ENCODE results near the gene NOP9.

NOP9 gene

GRCh38 chr14:24290746-24291145 lies 8.9 kb upstream of the NOP9 start:
- no peak overlapping the region for H3K4me3 ChIP-seq (ENCODE audit: low read depth, low read length)
- no peak for DNase-seq (ENCODE audit: low read depth)
- in situ Hi-C loops (cut with HindIII; ENCODE audit: low sequenced_read_pairs) = no loop called here
- TF ChIP-seq CTCF (IDR thresholded peaks at IDR 0.05; ENCODE audit: low read depth, low read length, missing control alignments) = no peak

GRCh38 chr14:24291446-24292117 lies 8.1 kb upstream of the NOP9 start:
- in situ Hi-C loops (cut with HindIII; ENCODE audit: low sequenced_read_pairs) = no loop called here
- TF ChIP-seq CTCF (IDR thresholded peaks at IDR 0.05; ENCODE audit: low read depth, low read length, missing control alignments) = no peak
- no peak overlapping the region for H3K4me3 ChIP-seq (ENCODE audit: low read depth, low read length)
- DNase-seq (ENCODE audit: low read depth) = no peak

GRCh38 chr14:24292118-24292807 lies 7.4 kb upstream of the NOP9 start:
- H3K4me3 ChIP-seq (ENCODE audit: low read depth, low read length) = no peak overlapping the region
- in situ Hi-C loops (cut with HindIII; ENCODE audit: low sequenced_read_pairs) = no loop called here
- no peak for DNase-seq (ENCODE audit: low read depth)
- TF ChIP-seq CTCF (IDR thresholded peaks at IDR 0.05; ENCODE audit: low read depth, low read length, missing control alignments) = no peak

- DNase-seq (ENCODE audit: low read depth) = no peak
- in situ Hi-C loops (cut with HindIII; ENCODE audit: low sequenced_read_pairs) = no loop called here
- no peak overlapping the region for H3K4me3 ChIP-seq (ENCODE audit: low read depth, low read length)
- TF ChIP-seq CTCF (IDR thresholded peaks at IDR 0.05; ENCODE audit: low read depth, low read length, missing control alignments) = no peak
These were observed 6.1 kb upstream of the NOP9 start for GRCh38 chr14:24293525-24293924.

GRCh38 chr14:24296341-24297157 lies 3.1 kb upstream of the NOP9 start:
- in situ Hi-C loops (cut with HindIII; ENCODE audit: low sequenced_read_pairs) = no loop called here
- peak; percentile 84 for DNase-seq (ENCODE audit: low read depth)
- TF ChIP-seq CTCF (IDR thresholded peaks at IDR 0.05; ENCODE audit: low read depth, low read length, missing control alignments) = peak; percentile 88
- no peak overlapping the region for H3K4me3 ChIP-seq (ENCODE audit: low read depth, low read length)

- in situ Hi-C loops (cut with HindIII; ENCODE audit: low sequenced_read_pairs) = no loop called here
- TF ChIP-seq CTCF (IDR thresholded peaks at IDR 0.05; ENCODE audit: low read depth, low read length, missing control alignments) = peak; percentile 60
- DNase-seq (ENCODE audit: low read depth) = no peak
- no peak overlapping the region for H3K4me3 ChIP-seq (ENCODE audit: low read depth, low read length)
These were observed 2.3 kb upstream of the NOP9 start for GRCh38 chr14:24297190-24297964.

All from astrocyte of the cerebellum (primary cell).